ENCODE results near the gene POU2AF1. TPM values are rescaled to one million over a fixed set of nuclear protein-coding genes. Genes with fewer than 3 reads are reported as not detected.

Gene POU2AF1
- total RNA-seq, 1 donor from 2014 or later, result not detected

DNA sequence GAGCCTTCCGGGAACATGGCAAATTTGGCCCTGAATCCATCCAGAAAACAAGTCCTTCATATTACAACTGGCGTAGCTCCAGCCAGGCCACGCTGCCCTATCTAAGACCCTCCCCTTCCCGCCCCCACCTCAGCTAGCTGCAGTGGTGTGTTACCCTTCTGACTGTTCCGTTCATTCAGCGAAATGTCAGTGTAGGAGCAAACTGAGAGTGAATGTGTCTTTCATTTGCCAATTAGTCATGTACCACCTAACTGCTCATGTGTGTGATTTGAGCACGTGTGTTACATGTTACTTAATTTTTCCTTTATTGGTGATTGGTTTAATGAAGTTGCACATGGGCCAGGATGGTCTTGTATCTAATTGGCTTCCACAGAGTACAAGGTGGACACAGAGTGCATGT, 34.8 kb upstream of the POU2AF1 start:
- Mint-ChIP-seq H3K27me3 (ENCODE audit: low read depth) (peaks cover 53% of the 10 kb centered on the region), H3K4me1 (ENCODE audit: low read depth) (peaks cover 4% of the 10 kb centered on the region), H3K9me3 (ENCODE audit: low read depth) (no peaks in the 10 kb centered on the region), H3K36me3 (ENCODE audit: low read depth) (no peaks in the 10 kb centered on the region), H3K27ac (ENCODE audit: unreplicated experiment) (no peak overlapping the region), H3K4me3 (ENCODE audit: unreplicated experiment) (no peak overlapping the region)
- no peak for TF ChIP-seq CTCF (IDR thresholded peaks at IDR 0.05)
- no peak for DNase-seq (ENCODE audit: low spot score)

- Mint-ChIP-seq H3K9me3 (ENCODE audit: low read depth) (no peaks in the 10 kb centered on the region), H3K36me3 (ENCODE audit: low read depth) (no peaks in the 10 kb centered on the region), H3K4me1 (ENCODE audit: low read depth) (no peaks in the 10 kb centered on the region), H3K4me3 (ENCODE audit: unreplicated experiment) (no peak overlapping the region), H3K27me3 (ENCODE audit: low read depth) (peaks cover 55% of the 10 kb centered on the region), H3K27ac (ENCODE audit: unreplicated experiment) (no peak overlapping the region)
- no peak for TF ChIP-seq CTCF (IDR thresholded peaks at IDR 0.05)
- no peak for DNase-seq (ENCODE audit: low spot score)
These were observed 33.2 kb upstream of the POU2AF1 start for GRCh38 chr11:111412293-111412692.

GRCh38 chr11:111411456-111411855, 32.4 kb upstream of the POU2AF1 start:
- H3K27ac Mint-ChIP-seq (ENCODE audit: unreplicated experiment), result no peak overlapping the region
- DNase-seq (ENCODE audit: low spot score), result no peak
- H3K4me3 Mint-ChIP-seq (ENCODE audit: unreplicated experiment), result no peak overlapping the region
- no peaks in the 10 kb centered on the region for H3K4me1 Mint-ChIP-seq (ENCODE audit: low read depth)
- no peaks in the 10 kb centered on the region for H3K36me3 Mint-ChIP-seq (ENCODE audit: low read depth)
- no peak for TF ChIP-seq CTCF (IDR thresholded peaks at IDR 0.05)
- H3K9me3 Mint-ChIP-seq (ENCODE audit: low read depth), result no peaks in the 10 kb centered on the region
- peaks cover 52% of the 10 kb centered on the region for H3K27me3 Mint-ChIP-seq (ENCODE audit: low read depth)

DNA sequence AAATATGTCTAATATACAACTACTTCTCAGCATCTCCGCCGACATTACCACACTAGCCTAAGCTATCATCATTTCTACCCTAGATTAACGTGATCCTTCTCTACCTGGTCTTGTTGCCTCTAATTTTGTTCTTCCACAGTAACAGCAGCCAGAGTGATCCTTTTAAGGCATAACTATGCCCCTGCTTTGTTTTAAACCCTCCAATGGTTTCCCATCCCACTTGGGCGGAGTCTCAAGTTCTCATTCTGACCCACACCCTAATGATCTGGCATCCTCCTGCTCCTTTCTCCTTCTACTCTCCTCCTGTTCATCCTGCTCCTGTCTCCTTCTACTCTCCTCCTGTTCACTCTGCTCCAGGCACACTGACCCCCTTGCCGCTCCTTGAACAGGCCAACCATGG, 31.9 kb upstream of the POU2AF1 start:
- Mint-ChIP-seq H3K36me3 (ENCODE audit: low read depth) (no peaks in the 10 kb centered on the region), H3K27me3 (ENCODE audit: low read depth) (peaks cover 54% of the 10 kb centered on the region), H3K27ac (ENCODE audit: unreplicated experiment) (no peak overlapping the region), H3K4me3 (ENCODE audit: unreplicated experiment) (no peak overlapping the region), H3K9me3 (ENCODE audit: low read depth) (no peaks in the 10 kb centered on the region), H3K4me1 (ENCODE audit: low read depth) (no peaks in the 10 kb centered on the region)
- no peak for DNase-seq (ENCODE audit: low spot score)
- no peak for TF ChIP-seq CTCF (IDR thresholded peaks at IDR 0.05)

DNA sequence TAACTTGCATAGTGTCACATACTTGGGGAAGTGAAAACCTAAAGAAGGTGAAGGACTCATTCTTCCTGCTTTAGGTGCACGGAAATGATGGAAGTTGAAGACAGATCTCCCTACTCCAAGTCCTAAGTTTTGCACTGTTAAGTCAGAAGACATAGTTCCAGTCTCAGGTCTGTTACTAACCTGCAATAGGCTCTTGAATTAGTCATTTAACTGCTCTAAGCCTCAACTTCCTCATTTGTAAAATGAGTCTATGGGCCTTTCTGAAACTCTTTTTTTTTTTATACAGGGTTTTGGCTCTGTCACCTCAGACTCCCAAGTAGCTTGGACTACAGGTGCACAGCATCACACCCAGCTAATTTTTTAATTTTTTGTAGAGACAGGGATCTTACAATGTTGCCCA, 30.8 kb upstream of the POU2AF1 start:
- Mint-ChIP-seq H3K4me1 (ENCODE audit: low read depth) (no peaks in the 10 kb centered on the region), H3K9me3 (ENCODE audit: low read depth) (no peaks in the 10 kb centered on the region), H3K27me3 (ENCODE audit: low read depth) (peaks cover 49% of the 10 kb centered on the region), H3K36me3 (ENCODE audit: low read depth) (no peaks in the 10 kb centered on the region), H3K27ac (ENCODE audit: unreplicated experiment) (no peak overlapping the region), H3K4me3 (ENCODE audit: unreplicated experiment) (no peak overlapping the region)
- no peak for DNase-seq (ENCODE audit: low spot score)
- TF ChIP-seq CTCF (IDR thresholded peaks at IDR 0.05), result no peak

Measured in chondrocyte (in vitro differentiated cells).